ENCODE results near the gene HRH2.

Gene HRH2

GRCh38 chr5:175693741-175694140 is 35.9 kb downstream of the HRH2 start:
- no peak for DNase-seq

- DNase-seq = no peak
Observed at GRCh38 chr5:175694371-175695160, 36.7 kb downstream of the HRH2 start.

GRCh38 chr5:175695161-175696126 is 37.6 kb downstream of the HRH2 start:
- no peak for DNase-seq

GRCh38 chr5:175696139-175696854 is 38.4 kb downstream of the HRH2 start:
- DNase-seq = peak; percentile 89

- DNase-seq = no peak
Observed at GRCh38 chr5:175696855-175697198, 39.0 kb downstream of the HRH2 start.

GRCh38 chr5:175697846-175698245 is 40.0 kb downstream of the HRH2 start:
- DNase-seq = no peak

GRCh38 chr5:175698401-175699115 is 40.7 kb downstream of the HRH2 start:
- DNase-seq = no peak

- peak; percentile 10 for DNase-seq
Observed at GRCh38 chr5:175700991-175701390, 43.1 kb downstream of the HRH2 start.

GRCh38 chr5:175701797-175702196 is 43.9 kb downstream of the HRH2 start:
- DNase-seq = no peak

GRCh38 chr5:175706499-175706898 is 48.6 kb downstream of the HRH2 start:
- no peak for DNase-seq

GRCh38 chr5:175707751-175708375 is 50.0 kb downstream of the HRH2 start:
- no peak for DNase-seq

GRCh38 chr5:175709276-175709781 is 51.5 kb downstream of the HRH2 start:
- peak; percentile 15 for DNase-seq

GRCh38 chr5:175710326-175710725 is 52.5 kb downstream of the HRH2 start:
- DNase-seq = no peak

GRCh38 chr5:175711031-175711430 is 53.2 kb downstream of the HRH2 start:
- DNase-seq = no peak

- DNase-seq = no peak
Observed at GRCh38 chr5:175711472-175712312, 53.8 kb downstream of the HRH2 start.

- no peak for DNase-seq
Observed at GRCh38 chr5:175712313-175712680, 54.4 kb downstream of the HRH2 start.

GRCh38 chr5:175712681-175713085 is 54.8 kb downstream of the HRH2 start:
- no peak for DNase-seq

GRCh38 chr5:175713930-175714329 is 56.1 kb downstream of the HRH2 start:
- no peak for DNase-seq

GRCh38 chr5:175714479-175715085 is 56.7 kb downstream of the HRH2 start:
- DNase-seq = no peak

Data from activated CD4-positive, alpha-beta T cell treated with anti-CD3 and anti-CD28 coated beads, Interleukin-2, Interleukin-6, amounts not matched to agents 100 ng/mL and 50 ng/mL, durations not matched to agents 16 hours and 8 hours (primary cell).